Heart left ventricle (tissue), 13 donors: Measurements from ENCODE around the gene IFIT2.

Source experiments
- POLR2A ChIP-seq, 2 donors: fragments of 450-650 bp; IDR thresholded peaks; one replicate each; pipeline ENCODE4 v1.6.1; 2017; ENCODE audit warnings: antibody characterized with exemption in 2 of 2, mild to moderate bottlenecking in 2 of 2, moderate library complexity in 2 of 2
- TF ChIP-seq, protein P1 (sequence below), 12 donors: fragments of 200-600 bp; sonication (generic) in 4 of 12; IDR thresholded peaks; one replicate each; pipeline versions ENCODE4 v1.5.0 to v1.8.0; 2018 to 2022; ENCODE audit warnings: antibody characterized with exemption in 12 of 12, mild to moderate bottlenecking in 5 of 12
- donor health status: ischemic (EF 13 %, LVEDD 7.1; RV severe dilation, severe dysfunction).
- donor health status: DM: no; HTN: yes; CAD: no.
- donor health status: DM: no; HTN: no; CAD: no.
- donor health status: ischemic (EF 25% LVEDD 6.9; RV normal size, moderate dysfunction).
- donor health status: ischemic (EF 25% LVEDD 5.7; RV mildly dilated, moderate dysfunction).
- donor health status: ischemic (EF 35%, LVEDD 5.7; RV mildly dilated, moderate dysfunction).
- donor health status: nonischemic (EF 11% LVEDD 7.7; RV severe dilation, severe dysfunction).
- donor health status: DM: yes; HTN: yes; CAD: no.
- donor health status: PGD.
- donor health status: ischemic (EF 29% LVEDD 5.4; RV normal size, mild dysfunction).
- donor health status: nonischemic (EF 23%, LVEDD 6.1; RV moderate dilation, normal function).

GRCh38 chr10:89332123-89332633 lies 30.3 kb downstream of the IFIT2 start:
- TF ChIP-seq, protein P1, sequence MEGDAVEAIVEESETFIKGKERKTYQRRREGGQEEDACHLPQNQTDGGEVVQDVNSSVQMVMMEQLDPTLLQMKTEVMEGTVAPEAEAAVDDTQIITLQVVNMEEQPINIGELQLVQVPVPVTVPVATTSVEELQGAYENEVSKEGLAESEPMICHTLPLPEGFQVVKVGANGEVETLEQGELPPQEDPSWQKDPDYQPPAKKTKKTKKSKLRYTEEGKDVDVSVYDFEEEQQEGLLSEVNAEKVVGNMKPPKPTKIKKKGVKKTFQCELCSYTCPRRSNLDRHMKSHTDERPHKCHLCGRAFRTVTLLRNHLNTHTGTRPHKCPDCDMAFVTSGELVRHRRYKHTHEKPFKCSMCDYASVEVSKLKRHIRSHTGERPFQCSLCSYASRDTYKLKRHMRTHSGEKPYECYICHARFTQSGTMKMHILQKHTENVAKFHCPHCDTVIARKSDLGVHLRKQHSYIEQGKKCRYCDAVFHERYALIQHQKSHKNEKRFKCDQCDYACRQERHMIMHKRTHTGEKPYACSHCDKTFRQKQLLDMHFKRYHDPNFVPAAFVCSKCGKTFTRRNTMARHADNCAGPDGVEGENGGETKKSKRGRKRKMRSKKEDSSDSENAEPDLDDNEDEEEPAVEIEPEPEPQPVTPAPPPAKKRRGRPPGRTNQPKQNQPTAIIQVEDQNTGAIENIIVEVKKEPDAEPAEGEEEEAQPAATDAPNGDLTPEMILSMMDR (IDR thresholded peaks at IDR 0.05), result no peak
- no peak for TF ChIP-seq POLR2A (IDR thresholded peaks at IDR 0.05)
